RKO (cell line): ENCODE results near the gene SERPINA9.
"Not testable (repeated sequence)": the region's sequence is repeated elsewhere in the genome, so short reads cannot be mapped to it uniquely, and the experiment has no call there.

Experiments
- DNase-seq: peaks from one replicate; pipeline ENCODE4 v3.0.0-alpha.2; 2016; ENCODE audit warnings: low spot score

Gene SERPINA9, protein sequence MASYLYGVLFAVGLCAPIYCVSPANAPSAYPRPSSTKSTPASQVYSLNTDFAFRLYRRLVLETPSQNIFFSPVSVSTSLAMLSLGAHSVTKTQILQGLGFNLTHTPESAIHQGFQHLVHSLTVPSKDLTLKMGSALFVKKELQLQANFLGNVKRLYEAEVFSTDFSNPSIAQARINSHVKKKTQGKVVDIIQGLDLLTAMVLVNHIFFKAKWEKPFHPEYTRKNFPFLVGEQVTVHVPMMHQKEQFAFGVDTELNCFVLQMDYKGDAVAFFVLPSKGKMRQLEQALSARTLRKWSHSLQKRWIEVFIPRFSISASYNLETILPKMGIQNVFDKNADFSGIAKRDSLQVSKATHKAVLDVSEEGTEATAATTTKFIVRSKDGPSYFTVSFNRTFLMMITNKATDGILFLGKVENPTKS

DNA sequence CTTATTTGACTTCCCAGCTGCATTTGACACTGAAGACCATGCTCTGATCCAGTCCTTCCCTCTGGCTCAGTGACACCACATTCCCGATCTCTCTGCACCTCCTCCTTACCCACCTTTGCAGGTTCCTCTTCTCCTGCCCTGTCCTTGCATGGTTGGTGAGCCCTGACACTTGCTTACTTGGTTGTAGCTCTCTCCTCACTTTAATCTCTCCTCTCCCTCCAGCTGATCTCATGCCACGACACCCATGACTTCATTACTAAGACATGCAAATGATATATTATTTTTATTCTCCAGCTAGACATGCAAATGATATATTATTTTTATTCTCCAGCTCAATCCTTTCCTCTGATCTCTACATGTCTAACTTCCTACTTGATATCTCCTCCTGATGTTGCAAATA is at the start of gene SERPINA9:
Gene SERPINA9, minus strand, starts transcription at position 175 of the 400 bp plus-strand sequence. CDS start 6,357 bp downstream, outside the sequence.
- no peak for DNase-seq

DNA sequence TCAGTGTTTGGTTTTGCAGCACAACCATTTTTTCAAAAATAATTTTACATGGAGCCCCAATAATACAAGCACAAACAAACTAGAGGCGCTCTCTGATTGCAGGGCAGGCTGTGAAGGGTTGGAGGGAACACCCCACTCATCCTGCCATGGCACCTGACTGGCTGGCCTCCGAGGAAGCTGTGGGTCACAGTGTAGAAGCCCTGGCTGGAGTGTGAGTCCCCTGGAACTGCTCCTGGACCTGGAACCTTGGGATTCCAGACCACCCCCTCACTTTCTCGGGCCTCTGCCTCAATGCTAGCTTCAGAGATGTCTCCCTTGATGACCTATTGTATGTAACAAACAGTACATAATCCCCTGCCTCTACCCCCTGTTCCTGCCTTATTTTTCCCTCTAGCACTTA is 48.1 kb upstream of the SERPINA9 start:
- no peak for DNase-seq

DNA sequence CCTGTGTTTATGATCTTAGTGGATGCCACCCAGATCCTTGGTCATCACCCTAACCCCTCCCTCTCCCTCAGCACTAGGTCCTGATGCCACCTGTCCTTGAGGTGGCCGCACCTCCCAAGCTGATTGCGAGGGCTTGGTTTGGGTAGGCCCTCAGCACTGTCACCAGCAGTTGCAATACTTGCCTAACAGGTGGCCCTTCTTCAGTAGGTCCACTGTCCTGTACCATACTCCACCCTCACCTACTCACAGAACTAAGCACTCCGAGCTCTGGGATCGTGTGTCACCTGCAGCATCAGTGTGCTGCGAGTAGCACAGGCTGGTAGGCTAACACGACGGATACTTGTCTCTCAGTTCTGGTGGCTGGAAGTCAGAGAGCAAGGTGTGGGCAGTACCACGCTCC is 47.3 kb upstream of the SERPINA9 start:
- DNase-seq = no peak

DNA sequence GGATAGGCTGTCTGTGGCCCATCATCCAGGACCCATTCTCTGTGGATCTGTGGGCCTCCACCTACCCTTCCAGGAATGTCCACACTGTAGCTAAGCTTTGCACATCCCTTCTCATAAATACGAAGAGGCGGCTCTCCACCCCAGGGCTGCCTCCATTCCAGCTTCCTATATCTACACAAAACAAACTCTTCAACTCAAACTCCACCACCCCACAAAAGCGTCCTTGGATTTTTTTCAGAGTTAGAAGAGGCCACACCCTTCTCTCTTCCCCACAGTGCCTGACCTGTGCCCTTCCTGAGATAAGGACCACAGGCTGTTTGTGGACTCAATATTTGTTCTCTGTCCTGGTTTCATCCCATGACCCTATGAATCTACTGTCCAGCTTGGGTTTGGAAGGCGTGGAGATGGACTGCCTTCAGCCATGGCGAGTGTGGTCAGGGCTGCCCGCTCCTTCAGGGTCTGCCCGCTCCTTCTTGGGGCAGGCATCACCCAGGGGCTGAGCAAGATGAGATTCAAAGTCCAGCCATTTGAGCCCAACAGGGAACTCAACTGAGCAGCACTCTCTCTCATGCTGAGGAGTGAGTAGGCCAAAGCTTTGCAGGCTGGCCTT is 46.2 kb upstream of the SERPINA9 start:
- DNase-seq = no peak

DNA sequence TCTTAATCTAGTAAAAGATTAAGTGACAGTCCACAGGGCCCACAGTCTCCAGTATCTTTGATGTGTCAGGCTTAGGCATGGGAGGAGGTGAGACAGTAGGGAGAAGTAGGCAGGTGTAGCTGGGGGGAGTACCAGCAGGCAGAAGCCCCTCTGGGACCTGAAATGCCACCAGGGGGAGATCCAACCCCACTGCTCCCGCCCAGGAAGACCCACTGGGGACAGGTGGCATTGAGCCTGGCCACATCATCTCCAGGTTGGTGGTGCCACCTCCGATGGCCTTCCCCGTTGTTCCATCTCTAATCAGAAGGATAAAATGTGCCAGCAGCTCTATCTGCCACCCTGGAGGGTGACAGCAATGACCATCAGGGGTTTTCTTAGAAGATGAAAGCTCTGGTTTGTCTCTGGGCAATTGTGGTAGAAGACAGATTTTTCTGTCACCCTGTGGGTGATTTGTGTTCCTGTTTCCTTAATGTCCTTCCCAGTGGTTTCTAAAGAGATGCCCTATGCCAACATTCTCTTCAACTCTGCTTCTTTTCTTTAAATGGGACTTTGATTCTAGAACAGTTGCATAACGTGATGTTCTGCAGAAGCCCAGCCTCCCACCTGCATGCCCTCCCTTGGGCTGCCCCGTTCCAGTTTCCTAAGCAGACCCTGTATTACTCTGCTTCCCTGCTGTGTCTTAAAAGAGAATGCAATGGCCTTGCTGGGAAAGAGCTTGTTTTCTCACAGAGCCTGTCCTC is 45.5 kb upstream of the SERPINA9 start:
- DNase-seq = no peak

DNA sequence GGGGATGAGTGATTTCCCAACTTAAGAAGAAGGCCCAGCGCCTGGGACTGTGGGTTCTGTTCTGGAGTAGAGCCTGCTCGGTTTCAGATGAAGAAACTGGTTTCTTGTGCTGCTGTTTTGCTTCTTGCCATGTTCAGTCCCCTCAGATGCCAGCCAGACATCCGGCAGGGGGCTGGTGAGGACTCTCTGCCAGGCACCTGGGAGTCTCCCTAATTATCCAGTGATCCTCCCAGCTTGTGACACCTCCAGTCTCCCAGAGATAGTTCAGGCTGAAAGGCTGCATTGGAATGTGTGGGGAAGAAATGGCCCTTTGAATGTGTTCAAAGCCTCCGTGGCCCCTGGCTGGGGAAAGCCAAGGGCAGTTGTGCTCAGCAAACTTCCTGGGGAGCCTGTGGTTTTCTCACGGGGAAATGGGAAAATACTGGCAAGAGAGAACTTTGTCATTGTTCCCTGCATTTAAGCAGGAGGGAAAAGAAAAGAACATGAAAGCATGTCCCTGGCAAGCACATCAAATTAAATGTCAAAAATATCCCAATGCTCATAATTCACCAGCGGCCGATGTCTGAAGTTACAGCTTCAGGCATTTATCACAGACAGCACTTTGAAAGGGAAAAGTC is 41.8 kb upstream of the SERPINA9 start:
- no peak for DNase-seq

DNA sequence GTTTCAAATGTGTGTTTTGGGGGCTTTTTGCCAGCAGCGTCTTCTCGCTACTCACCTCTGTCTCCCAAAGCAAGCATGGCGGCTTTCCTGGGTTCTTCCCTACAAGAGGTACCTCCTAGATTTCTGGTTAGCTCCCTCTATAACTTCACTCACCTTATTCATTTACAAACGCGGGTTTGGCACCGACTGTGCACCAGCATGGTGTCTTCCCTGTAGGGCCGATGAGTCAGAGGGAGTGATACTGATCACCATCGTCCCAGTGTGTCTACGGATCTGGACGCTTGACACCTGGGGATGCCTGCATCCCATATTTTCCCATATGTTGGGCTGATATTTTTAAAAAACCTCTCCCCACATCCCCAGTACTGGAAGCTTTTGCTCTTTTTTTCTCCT is 41.2 kb upstream of the SERPINA9 start:
- no peak for DNase-seq

DNA sequence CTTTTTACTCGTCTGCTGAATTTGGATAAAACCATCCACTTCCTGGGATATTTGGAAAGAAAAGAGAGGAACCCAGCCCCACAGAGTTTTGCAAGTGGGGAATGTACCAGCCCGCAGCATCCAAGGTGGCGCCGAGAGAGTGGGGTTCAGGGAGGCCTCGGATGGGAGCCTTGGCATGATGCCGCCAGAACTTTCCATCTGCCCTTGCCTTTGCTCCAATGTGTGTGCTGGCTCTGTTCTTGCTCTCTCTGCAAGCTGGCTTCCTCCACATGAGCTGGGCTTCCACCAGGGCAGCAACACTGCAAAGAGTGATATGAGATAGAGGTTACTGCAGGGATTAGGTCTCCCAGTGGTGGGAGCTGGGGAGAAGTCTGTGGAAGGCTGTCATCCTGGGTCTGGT is 39.9 kb upstream of the SERPINA9 start:
- no peak for DNase-seq

DNA sequence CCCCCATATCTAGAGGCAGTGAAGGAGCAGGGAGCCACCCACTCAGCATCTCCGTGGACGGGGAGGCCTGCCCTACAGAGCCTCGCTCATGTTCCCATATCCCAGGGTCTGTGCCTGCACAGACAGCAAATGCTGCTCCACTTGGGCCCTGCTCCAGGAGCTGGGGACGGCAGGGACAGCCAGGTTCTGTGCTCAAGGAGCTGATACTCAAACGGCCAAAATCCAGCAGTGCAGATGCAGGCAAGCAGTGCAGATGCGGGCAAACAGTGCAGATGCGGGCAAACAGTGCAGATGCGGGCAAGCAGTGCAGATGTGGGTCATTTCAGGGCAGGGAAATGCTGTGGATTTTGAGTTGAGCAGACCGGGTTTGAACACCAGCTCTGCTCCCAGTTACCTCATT is 39.4 kb upstream of the SERPINA9 start:
- no peak for DNase-seq

DNA sequence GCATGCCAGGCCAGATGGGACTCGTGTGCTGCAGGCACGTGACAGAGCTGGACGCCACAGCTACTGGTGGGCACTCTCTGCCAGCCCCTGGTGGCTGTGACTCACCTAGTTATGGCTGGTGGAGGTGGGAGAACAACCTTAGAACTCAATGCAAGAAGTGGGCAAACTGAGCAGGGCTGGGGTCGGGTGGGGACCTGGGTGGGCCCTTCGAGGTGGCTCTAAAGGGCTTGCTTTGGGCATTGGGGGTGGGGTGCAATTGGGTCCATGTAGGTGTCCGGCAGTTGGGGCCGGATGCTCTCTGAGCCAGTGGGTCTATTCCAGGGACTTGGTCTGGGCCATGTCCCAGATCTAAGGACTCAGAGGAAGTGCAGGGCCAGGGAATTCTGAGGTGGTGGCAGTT is 38.4 kb upstream of the SERPINA9 start:
- no peak for DNase-seq

DNA sequence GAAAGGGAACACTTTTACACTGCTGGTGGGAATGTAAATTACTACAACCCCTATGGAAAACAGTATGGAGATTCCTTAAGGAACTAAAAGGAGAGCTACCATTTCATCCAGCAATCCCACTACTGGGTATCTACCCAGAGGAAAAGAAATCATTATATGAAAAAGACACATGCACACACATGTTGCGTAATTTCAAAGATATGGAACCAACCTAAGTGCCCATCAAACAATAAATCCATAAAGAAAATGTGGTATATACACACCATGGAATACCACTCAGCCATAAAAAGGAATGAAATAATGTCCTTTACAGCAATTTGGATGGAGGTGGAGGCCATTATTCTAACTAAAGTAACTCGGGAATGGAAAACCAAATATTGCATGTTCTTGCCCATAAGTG is 34.5 kb upstream of the SERPINA9 start:
- DNase-seq = not testable (repeated sequence)

DNA sequence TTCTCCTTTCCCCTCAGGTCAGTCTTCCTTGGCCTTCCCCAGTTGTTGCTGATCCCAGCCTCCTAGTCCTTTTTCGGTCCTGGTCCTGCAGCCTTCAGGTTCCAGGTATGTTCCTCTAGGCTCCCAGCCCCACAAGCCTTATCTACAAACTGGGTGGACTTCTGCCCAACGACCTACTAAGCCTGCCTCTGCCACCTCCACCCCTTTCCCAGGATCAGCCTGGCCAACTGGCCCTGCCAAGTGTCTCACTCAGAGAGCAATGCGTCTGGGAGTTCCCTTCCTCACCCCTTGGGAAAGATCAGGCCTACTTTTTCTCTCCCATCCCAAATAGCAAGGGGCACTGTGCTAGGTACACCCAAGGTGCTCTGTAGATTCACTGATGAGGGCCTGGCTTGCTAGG is 33.4 kb upstream of the SERPINA9 start, which contains the start of gene SERPINA12:
Gene SERPINA12, minus strand, starts transcription at position 114 of the 400 bp plus-strand sequence. CDS start 11,072 bp downstream, outside the sequence.
- no peak for DNase-seq

DNA sequence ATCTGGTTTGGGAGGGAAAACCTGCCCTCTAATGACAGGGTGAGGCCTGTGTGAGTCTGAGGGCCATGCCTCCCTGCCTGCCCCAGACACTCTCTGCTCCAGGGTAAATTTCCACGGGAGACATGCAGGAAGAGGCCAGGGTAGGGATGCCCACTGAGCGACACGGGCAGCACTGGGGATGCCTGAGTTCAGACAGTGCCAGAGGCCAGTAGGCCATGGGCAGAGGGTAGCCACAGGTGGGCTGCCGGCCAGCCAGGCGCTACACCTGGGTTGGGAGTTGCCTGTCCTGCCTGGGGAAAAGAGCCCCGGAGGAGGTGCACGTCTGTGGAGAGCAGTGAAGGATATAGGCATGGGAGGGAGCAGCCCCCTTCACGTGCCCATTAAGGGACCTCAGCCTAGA is 29.6 kb upstream of the SERPINA9 start:
- DNase-seq = no peak

DNA sequence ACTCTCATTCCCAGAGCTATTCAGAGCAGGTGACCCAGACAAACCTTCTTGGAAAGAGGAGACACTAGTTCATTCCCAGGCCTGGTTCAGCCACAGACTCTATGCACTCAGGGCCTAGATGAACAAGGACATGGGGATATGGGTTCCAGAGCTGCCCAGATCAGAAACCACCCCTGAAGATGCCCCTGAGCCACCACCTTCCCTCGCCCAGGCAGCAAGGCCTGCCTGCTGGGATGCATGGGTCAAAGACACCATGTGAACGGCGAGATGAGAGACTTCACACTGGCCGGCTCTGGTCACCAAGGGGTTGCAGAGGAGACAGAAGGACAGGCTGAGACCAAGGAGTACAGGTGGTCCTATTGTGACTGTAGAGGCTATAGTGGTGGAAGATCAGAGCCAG is 29.2 kb upstream of the SERPINA9 start:
- DNase-seq = no peak

DNA sequence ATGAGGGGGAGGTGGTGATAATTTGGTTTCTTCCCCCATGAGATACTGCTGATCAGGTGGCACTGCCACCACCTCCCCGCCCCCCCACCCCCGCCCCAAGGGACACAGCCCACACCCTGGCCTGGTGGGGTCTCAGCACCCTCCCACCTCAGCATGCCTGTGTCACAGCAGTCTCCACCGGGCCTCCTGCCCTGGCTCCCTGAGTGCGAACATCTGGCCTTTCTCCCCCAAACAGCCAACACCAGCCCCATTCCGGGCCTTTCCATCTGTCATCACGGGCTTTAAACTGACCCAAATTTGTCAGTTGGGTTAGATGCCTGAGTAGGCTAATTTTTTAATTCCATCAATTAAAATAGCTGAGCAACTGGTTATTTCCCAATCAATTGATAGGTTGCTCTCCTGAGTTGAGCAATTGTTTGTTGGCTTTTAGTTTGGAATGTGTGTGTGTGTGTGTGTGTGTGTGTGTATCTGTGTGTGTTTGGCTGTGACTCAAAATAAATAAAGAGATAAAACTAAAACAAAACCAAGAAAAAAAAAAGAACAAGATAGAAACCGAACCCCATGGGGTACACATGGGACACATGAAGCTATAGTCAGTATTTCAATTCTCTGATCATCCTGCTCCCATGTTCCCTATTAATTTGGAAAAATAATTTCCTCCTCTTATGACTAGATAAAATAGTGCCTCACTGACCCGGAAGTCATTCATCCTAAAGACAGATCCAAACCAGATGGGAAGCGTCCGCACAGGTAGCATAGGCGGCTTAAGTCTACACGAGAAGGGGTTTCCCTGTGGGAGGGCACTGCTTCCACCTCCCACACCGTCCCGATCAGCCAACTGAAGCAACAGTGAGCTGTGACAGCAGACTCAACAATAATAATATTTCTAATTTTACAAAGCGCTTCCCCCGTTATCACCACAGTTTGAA is 25.9 kb upstream of the SERPINA9 start:
- no peak for DNase-seq

DNA sequence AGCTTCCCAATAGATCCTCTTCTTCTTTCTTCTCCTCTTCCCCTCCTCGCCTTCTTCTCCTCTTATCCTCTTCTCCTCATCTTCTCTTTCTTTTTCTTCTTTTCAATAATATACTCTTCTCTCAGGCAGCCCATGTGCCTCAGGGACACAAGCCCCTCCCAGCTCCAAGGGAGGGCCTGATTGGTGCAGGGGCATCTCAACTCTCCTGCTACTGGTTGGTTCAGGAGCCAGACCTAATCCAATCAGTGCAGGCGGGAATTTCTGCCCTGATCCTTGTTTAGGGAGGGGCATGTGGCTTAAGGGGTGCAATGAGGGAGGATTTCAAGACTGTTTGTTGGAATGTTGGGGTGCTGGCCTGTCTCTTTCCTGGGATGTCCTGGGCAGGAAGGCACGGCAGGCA is 24.3 kb upstream of the SERPINA9 start:
- no peak for DNase-seq

DNA sequence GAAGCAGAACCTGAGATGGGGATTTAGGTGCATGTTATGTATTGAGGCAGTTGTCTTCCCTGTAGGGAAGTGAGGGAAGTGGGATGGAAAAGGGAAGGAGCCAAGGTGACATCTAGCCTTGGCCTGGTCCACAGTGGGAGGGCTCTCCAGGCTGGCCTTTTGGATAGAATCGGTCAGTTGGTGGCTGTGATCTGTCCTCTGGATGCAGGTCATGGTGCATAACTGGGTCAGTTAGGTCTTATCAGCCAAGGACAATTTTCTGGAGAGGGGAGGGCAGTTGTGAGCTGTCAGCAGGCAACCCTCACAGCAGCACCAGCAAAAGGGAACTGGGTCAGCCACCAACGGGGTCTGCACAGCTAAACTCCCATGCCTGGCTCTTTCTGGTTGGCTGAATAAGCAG is 23.7 kb upstream of the SERPINA9 start:
- DNase-seq = no peak

DNA sequence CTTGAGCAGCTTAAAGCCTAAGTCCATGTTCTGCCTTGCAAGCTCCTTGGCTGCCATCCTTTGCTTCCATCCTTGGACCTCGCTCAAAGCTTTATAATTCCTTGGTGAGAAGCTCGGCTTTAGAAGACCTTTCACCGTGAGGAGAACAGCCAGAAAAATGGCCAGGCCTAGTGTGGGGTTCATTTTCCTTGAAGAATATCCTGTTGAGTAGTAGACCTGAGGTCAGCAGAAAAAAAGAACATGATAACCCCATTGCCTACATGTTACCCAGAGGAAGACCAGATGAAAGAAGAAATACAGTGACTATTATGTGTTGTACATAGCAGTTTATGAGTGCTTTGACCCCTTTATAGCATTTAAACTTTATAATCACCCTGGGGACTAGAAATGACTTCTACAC is 22.2 kb upstream of the SERPINA9 start:
- no peak for DNase-seq

DNA sequence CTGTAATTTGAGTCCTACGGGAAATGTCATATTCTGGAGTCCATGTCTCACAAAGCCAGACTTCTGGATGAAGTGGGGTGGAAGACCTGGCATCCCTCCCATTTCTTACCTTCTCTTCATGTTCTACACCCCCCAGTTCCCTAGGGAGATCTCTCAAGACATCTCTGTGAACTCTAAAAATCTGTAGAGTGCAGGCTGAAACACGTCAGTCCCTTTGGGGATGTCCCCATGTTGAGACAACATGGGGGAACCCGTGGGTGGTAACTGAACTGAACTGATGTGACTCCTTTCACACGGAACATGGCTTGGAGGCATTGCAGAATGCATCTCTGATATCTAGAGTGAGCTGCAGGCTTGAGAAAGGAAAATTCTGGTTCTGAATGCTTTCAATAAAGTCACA is 18.1 kb upstream of the SERPINA9 start:
- DNase-seq = no peak

DNA sequence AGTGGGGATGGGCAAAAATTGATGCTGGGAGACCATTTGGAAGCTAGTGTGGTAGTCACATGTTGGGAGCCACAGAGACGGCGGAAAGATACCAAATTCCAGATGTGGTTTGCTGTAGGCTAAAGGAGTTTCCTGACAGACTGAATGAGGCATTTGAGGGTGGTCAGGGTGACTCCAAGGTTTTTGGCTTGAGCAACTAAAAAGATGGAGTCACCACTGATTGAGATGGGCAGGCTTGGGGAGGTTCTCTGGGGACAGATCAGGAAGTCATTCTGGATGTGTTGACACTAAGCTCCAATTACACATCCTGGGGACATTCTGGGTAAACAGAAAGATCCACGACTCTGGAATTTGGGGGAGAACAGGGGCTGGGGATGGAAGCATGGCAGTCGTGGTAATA is 15.5 kb upstream of the SERPINA9 start:
- no peak for DNase-seq

DNA sequence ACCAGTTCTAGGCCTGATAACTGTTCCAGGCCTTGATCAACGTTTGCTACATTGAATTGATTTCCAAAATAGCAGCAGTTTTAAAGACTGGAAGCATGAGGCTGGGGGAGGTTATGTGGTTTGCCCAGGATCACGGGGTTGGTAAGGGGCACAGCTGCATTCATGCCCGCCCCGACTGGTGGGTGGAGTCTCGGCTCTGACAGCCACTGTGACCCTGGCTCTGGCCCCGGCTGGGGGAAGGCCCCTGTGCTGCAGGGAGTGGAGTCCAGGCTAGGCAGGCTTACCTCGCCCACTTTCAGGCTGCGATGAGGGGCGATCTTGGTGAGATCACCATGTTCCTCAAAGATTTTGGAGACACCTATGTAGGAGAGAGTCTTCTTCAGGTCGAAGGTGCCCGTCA is 13.3 kb upstream of the SERPINA9 start:
- no peak for DNase-seq
